Testis (tissue), 3 donors: ENCODE data around the gene SALL3. TPM values are rescaled to one million over a fixed set of nuclear protein-coding genes. Genes with fewer than 3 reads are reported as not detected.

Experiments used
- DNase-seq: peaks from one replicate; pipeline ENCODE4 v3.0.0-alpha.2; 2019
- H3K27ac ChIP-seq, 2 donors: fragments of 200-600 bp; sonication (generic); one replicate each; pipeline ENCODE4 v1.5.1; 2019
- H3K27me3 ChIP-seq: fragments of 200-600 bp; sonication (generic); one replicate; pipeline ENCODE4 v1.5.1; 2019
- H3K36me3 ChIP-seq: fragments of 200-600 bp; sonication (generic); one replicate; pipeline ENCODE4 v1.5.1; 2017; ENCODE audit warnings: low read depth; ENCODE audit errors: missing control alignments
- H3K4me1 ChIP-seq: fragments of 200-600 bp; sonication (generic); one replicate; pipeline ENCODE4 v1.5.1; 2019
- H3K4me3 ChIP-seq, 2 donors: fragments of 200-600 bp; sonication (generic); one replicate each; pipeline ENCODE4 v1.5.1; 2017 to 2019
- H3K9me3 ChIP-seq: fragments of 200-600 bp; sonication (generic); one replicate; pipeline ENCODE4 v1.5.1; 2017
- POLR2A ChIP-seq: fragments of 450-650 bp; IDR thresholded peaks from one replicate; pipeline ENCODE4 v1.6.1; 2017; ENCODE audit warnings: antibody characterized with exemption, mild to moderate bottlenecking, moderate library complexity
- WGBS, 2 donors: methylation state at CpG; one replicate each; pipeline ENCODE4 v1.1.5; 2018; 5-methylcytosine and 5-hydroxymethylcytosine counted together
- intact Hi-C: fragments of 100-400 bp; cut with DNase I; formaldehyde crosslinking; loops from one replicate; pipeline ENCODE4 v1.15.1; 2023; ENCODE audit warnings: low total_unique reads
- polyA plus RNA-seq: library from polyadenylated mRNA; stranded (reverse); fragments of 350-450 nt; fragmentation: Illumina TruSeq; extraction: RNeasy Lipid Tissue Mini Kit (QIAGEN cat#74804); gene quantifications from one replicate; pipeline ENCODE4 v1.2.3, GENCODE V29; 2014; ENCODE audit warnings: low read depth, low replicate concordance; ENCODE audit not compliant: insufficient read depth
- total RNA-seq, 2 donors: library from RNA; depleted of rRNA; stranded (reverse); fragments of >200 nt; gene quantifications; one replicate each; pipeline ENCODE4 v1.2.3, GENCODE V29; 2016
- TF ChIP-seq, protein P1 (sequence below), 3 experiments: fragments of 450-650 bp in 2 of 3; fragments of 200-600 bp in 1 of 3; sonication (generic) in 1 of 3; IDR thresholded peaks; one replicate each; pipeline ENCODE4 v1.5.1; 2016 to 2019; ENCODE audit warnings: antibody characterized with exemption in 3 of 3, mild to moderate bottlenecking in 2 of 3, moderate library complexity in 1 of 3

The SALL3 gene
- total and polyA plus RNA-seq, 3 donors from 2014 or later = 1.9 to 15.2 (median 8.3) TPM

- intact Hi-C loops = no loop called here
Measured at GRCh38 chr18:78994977-78995582, 15.5 kb downstream of the SALL3 start.

GRCh38 chr18:78995740-78996395 is 16.2 kb downstream of the SALL3 start:
- Histone ChIP-seq H3K4me1 (no peaks in the 10 kb centered on the region), H3K9me3 (no peaks in the 10 kb centered on the region), H3K27me3 (no peaks in the 10 kb centered on the region), H3K36me3 (no peaks in the 10 kb centered on the region), H3K4me3 (no peak overlapping the region), H3K27ac (no peak overlapping the region)
- no peak for DNase-seq
- intact Hi-C loops = no loop called here
- no peak for TF ChIP-seq POLR2A
- WGBS, 2 donors = 71 to 78% methylated on average over 14 to 22 of the region's 22 CpGs

More at GRCh38 chr18:78994977-78995582, 15.5 kb downstream of the SALL3 start:
- no peak for DNase-seq
- no peaks in the 10 kb centered on the region for H3K9me3 ChIP-seq
- H3K4me3 ChIP-seq = no peak overlapping the region
- TF ChIP-seq, protein P1, sequence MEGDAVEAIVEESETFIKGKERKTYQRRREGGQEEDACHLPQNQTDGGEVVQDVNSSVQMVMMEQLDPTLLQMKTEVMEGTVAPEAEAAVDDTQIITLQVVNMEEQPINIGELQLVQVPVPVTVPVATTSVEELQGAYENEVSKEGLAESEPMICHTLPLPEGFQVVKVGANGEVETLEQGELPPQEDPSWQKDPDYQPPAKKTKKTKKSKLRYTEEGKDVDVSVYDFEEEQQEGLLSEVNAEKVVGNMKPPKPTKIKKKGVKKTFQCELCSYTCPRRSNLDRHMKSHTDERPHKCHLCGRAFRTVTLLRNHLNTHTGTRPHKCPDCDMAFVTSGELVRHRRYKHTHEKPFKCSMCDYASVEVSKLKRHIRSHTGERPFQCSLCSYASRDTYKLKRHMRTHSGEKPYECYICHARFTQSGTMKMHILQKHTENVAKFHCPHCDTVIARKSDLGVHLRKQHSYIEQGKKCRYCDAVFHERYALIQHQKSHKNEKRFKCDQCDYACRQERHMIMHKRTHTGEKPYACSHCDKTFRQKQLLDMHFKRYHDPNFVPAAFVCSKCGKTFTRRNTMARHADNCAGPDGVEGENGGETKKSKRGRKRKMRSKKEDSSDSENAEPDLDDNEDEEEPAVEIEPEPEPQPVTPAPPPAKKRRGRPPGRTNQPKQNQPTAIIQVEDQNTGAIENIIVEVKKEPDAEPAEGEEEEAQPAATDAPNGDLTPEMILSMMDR (IDR thresholded peaks at IDR 0.05) = no peak
- no peaks in the 10 kb centered on the region for H3K27me3 ChIP-seq
- no peaks in the 10 kb centered on the region for H3K4me1 ChIP-seq
- WGBS, 2 donors = 77 to 80% methylated on average over 30 to 39 of the region's 44 CpGs
- H3K36me3 ChIP-seq = no peaks in the 10 kb centered on the region
- no peak overlapping the region for H3K27ac ChIP-seq

GRCh38 chr18:78996741-78997490 is 17.3 kb downstream of the SALL3 start:
- H3K4me1 ChIP-seq = no peaks in the 10 kb centered on the region
- H3K27ac ChIP-seq = no peak overlapping the region
- H3K9me3 ChIP-seq = no peaks in the 10 kb centered on the region
- H3K4me3 ChIP-seq = no peak overlapping the region
- intact Hi-C loops = no loop called here
- TF ChIP-seq, protein P1 (IDR thresholded peaks at IDR 0.05) = no peak
- TF ChIP-seq POLR2A = no peak
- no peaks in the 10 kb centered on the region for H3K36me3 ChIP-seq
- no peak for DNase-seq
- no peaks in the 10 kb centered on the region for H3K27me3 ChIP-seq
- WGBS, 2 donors = 86 to 93% methylated on average over 41 to 44 of the region's 44 CpGs

- H3K27ac ChIP-seq = no peak overlapping the region
- TF ChIP-seq, protein P1 (IDR thresholded peaks at IDR 0.05) = no peak
- no peak for TF ChIP-seq POLR2A
Measured at GRCh38 chr18:78998371-78999071, 18.9 kb downstream of the SALL3 start.

GRCh38 chr18:78999939-79000338 is 20.3 kb downstream of the SALL3 start:
- Histone ChIP-seq H3K27me3 (no peaks in the 10 kb centered on the region), H3K4me3 (no peak overlapping the region), H3K9me3 (no peaks in the 10 kb centered on the region), H3K36me3 (no peaks in the 10 kb centered on the region), H3K4me1 (no peaks in the 10 kb centered on the region), H3K27ac (no peak overlapping the region)
- intact Hi-C loops = no loop called here
- no peak for DNase-seq
- 79 to 81% methylated on average over 8 of the region's 8 CpGs for WGBS, 2 donors
- TF ChIP-seq POLR2A = no peak
- TF ChIP-seq, protein P1 (IDR thresholded peaks at IDR 0.05) = no peak

More at GRCh38 chr18:78998371-78999071, 18.9 kb downstream of the SALL3 start:
- 81 to 83% methylated on average over 18 of the region's 18 CpGs for WGBS, 2 donors
- Histone ChIP-seq H3K9me3 (no peaks in the 10 kb centered on the region), H3K4me1 (no peaks in the 10 kb centered on the region), H3K36me3 (no peaks in the 10 kb centered on the region), H3K27me3 (no peaks in the 10 kb centered on the region), H3K4me3 (no peak overlapping the region)
- intact Hi-C loops = no loop called here
- DNase-seq = no peak
